ENCODE measurements around the gene CLMP.

The CLMP gene

GRCh38 chr11:123125169-123125568, 69.9 kb downstream of the CLMP start:
- ATAC-seq, result no peak
- TF ChIP-seq ZNF8 (CRISPR knock-in tag; IDR thresholded peaks at IDR 0.05), result no peak

GRCh38 chr11:123122852-123123251, 72.2 kb downstream of the CLMP start:
- ATAC-seq, result no peak
- TF ChIP-seq ZNF70 (CRISPR knock-in tag; IDR thresholded peaks at IDR 0.05), result no peak
- no peak for TF ChIP-seq ZFP30 (CRISPR knock-in tag; IDR thresholded peaks at IDR 0.05)
- TF ChIP-seq BACH2 (CRISPR knock-in tag; IDR thresholded peaks at IDR 0.05; ENCODE audit: borderline replicate concordance), result no peak
- TF ChIP-seq PATZ1 (CRISPR knock-in tag; IDR thresholded peaks at IDR 0.05; ENCODE audit: borderline replicate concordance), result no peak
- no peak for TF ChIP-seq CREB5 (CRISPR knock-in tag; IDR thresholded peaks at IDR 0.05; ENCODE audit: low read depth)
- TF ChIP-seq CSDC2 (CRISPR knock-in tag; IDR thresholded peaks at IDR 0.05), result no peak
- no peak for TF ChIP-seq RARB (CRISPR knock-in tag; IDR thresholded peaks at IDR 0.05)
- TF ChIP-seq OSR1 (CRISPR knock-in tag; IDR thresholded peaks at IDR 0.05), result no peak
- TF ChIP-seq CSRNP3 (CRISPR knock-in tag; IDR thresholded peaks at IDR 0.05), result no peak
- no peak for TF ChIP-seq SNAI2 (CRISPR knock-in tag; IDR thresholded peaks at IDR 0.05)
- TF ChIP-seq ISL1 (CRISPR knock-in tag; IDR thresholded peaks at IDR 0.05), result no peak
- no peak for TF ChIP-seq ZC3H10 (CRISPR knock-in tag; IDR thresholded peaks at IDR 0.05)
- no peak for TF ChIP-seq ARNTL (CRISPR knock-in tag; IDR thresholded peaks at IDR 0.05; ENCODE audit: borderline replicate concordance, low read depth)
- TF ChIP-seq ZNF565 (CRISPR knock-in tag; conservative IDR thresholded peaks at IDR 0.05; ENCODE audit: low read depth), result no peak
- TF ChIP-seq PPARA (CRISPR knock-in tag; IDR thresholded peaks at IDR 0.05; ENCODE audit: borderline replicate concordance), result no peak

DNA sequence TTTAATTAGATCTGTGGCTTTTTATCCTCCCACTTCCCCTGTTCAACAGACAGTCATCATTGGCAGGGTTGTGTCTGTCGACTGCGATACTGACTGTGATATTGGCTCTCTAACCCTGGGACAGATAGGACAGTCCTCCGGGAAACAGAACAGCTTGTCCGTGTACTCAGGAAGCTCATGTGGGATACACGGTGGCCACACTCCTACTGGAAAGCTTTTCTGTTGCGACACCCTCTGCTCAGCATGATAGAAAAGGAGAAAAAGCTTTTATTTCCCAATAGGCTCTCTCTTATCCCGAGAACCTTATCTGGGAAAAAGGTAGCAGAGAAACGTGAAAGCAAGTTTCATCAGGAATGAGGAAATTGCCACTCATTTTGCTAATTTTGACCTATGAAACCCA, 72.7 kb downstream of the CLMP start:
- peak; percentile 28; the same call in 2 of the 3 replicates for ATAC-seq
- no peak for TF ChIP-seq ZC3H10 (CRISPR knock-in tag; IDR thresholded peaks at IDR 0.05)
- no peak for TF ChIP-seq ARNTL (CRISPR knock-in tag; IDR thresholded peaks at IDR 0.05; ENCODE audit: borderline replicate concordance, low read depth)
- 0 out of 2 replicates have a peak, but pooled peaks have one; percentile 24 for TF ChIP-seq ZFP3 (CRISPR knock-in tag; IDR thresholded peaks at IDR 0.05)
- TF ChIP-seq GLIS3 (CRISPR knock-in tag; IDR thresholded peaks at IDR 0.05), result no peak
- TF ChIP-seq TCF4 (CRISPR knock-in tag; IDR thresholded peaks at IDR 0.05; ENCODE audit: borderline replicate concordance), result peak; percentile 23; the same call in 1 of the 2 replicates

GRCh38 chr11:123116486-123116885, 78.6 kb downstream of the CLMP start:
- TF ChIP-seq ZFP30 (CRISPR knock-in tag; IDR thresholded peaks at IDR 0.05), result no peak
- no peak for TF ChIP-seq SNAI2 (CRISPR knock-in tag; IDR thresholded peaks at IDR 0.05)
- TF ChIP-seq TOX (CRISPR knock-in tag; IDR thresholded peaks at IDR 0.05; ENCODE audit: borderline replicate concordance), result no peak
- TF ChIP-seq CSDC2 (CRISPR knock-in tag; IDR thresholded peaks at IDR 0.05), result no peak
- no peak for TF ChIP-seq ZNF8 (CRISPR knock-in tag; IDR thresholded peaks at IDR 0.05)
- ATAC-seq, result no peak

DNA sequence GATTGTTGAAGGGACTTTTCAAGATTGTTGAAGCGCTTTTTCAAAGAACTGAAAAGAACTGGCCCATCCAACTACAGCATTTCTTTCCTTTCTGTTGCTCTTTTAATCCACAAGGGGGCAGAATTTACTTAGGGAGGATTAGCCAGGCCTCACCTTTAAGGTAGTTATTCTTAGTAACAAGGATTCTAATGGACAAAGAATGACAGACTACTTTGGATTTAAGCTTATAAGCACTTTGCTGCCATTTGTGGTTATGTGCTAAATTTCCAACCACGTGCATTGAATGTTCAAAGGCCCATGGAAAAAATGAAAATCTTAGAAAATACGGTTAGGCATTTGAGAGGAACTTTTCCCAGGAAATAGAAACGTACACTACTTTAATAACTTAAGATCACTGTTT, 83.6 kb downstream of the CLMP start:
- no peak for TF ChIP-seq ZNF8 (CRISPR knock-in tag; IDR thresholded peaks at IDR 0.05)
- TF ChIP-seq SNAI2 (CRISPR knock-in tag; IDR thresholded peaks at IDR 0.05), result no peak
- no peak for TF ChIP-seq CSRNP3 (CRISPR knock-in tag; IDR thresholded peaks at IDR 0.05)
- TF ChIP-seq ZNF70 (CRISPR knock-in tag; IDR thresholded peaks at IDR 0.05), result no peak
- no peak for TF ChIP-seq ZFP30 (CRISPR knock-in tag; IDR thresholded peaks at IDR 0.05)
- TF ChIP-seq ESRRG (CRISPR knock-in tag; IDR thresholded peaks at IDR 0.05), result no peak
- no peak for TF ChIP-seq ZNF565 (CRISPR knock-in tag; conservative IDR thresholded peaks at IDR 0.05; ENCODE audit: low read depth)
- TF ChIP-seq PATZ1 (CRISPR knock-in tag; IDR thresholded peaks at IDR 0.05; ENCODE audit: borderline replicate concordance), result no peak
- peak; percentile 80 for ATAC-seq

All from SK-N-SH treated with all-trans-retinoic acid at 6 μM for 48 hours (cell line).